Large intestine (tissue), 3 donors: Measurements from ENCODE around the gene SCLY. TPM values are rescaled to one million over a fixed set of nuclear protein-coding genes. Genes with fewer than 3 reads are reported as not detected.
"Not testable (repeated sequence)": the region's sequence is repeated elsewhere in the genome, so short reads cannot be mapped to it uniquely, and the experiment has no call there.

ENCODE experiments used
- DNase-seq, 2 donors: peaks; one replicate each; pipeline versions ENCODE4 v3.0.0 to v3.0.0-alpha.2; 2013
- H3K27ac ChIP-seq: one replicate; pipeline ENCODE4 v1.5.1; 2013; ENCODE audit warnings: low read length
- H3K27me3 ChIP-seq: 2 replicates; pipeline ENCODE4 v1.6.1; 2013; ENCODE audit warnings: low read length; ENCODE audit not compliant: control insufficient read depth, insufficient read depth
- H3K36me3 ChIP-seq: 2 replicates; pipeline ENCODE4 v1.6.1; 2013; ENCODE audit warnings: low read length; ENCODE audit not compliant: control insufficient read depth, insufficient read depth
- H3K4me1 ChIP-seq: one replicate; pipeline ENCODE4 v1.6.1; 2013; ENCODE audit warnings: low read length; ENCODE audit not compliant: control insufficient read depth, insufficient read depth
- H3K4me3 ChIP-seq: one replicate; pipeline ENCODE4 v1.5.1; 2013; ENCODE audit warnings: low read length
- H3K9me3 ChIP-seq: one replicate; pipeline ENCODE4 v1.6.1; 2013; ENCODE audit warnings: mild to moderate bottlenecking, low read depth, low read length, moderate library complexity; ENCODE audit not compliant: control insufficient read depth
- WGBS: methylation state at CpG from one replicate; pipeline ENCODE4 v1.1.5; 2013; ENCODE audit warnings: low lambda C conversion rate; ENCODE audit not compliant: insufficient coverage; 5-methylcytosine and 5-hydroxymethylcytosine counted together
- polyA plus RNA-seq: library from polyadenylated mRNA; unstranded; fragments of 120-200 nt; gene quantifications from one replicate; pipeline ENCODE4 v1.2.1, GENCODE V29; 2013

SCLY gene
- polyA plus RNA-seq, 1 donor: 21.5 TPM

DNA sequence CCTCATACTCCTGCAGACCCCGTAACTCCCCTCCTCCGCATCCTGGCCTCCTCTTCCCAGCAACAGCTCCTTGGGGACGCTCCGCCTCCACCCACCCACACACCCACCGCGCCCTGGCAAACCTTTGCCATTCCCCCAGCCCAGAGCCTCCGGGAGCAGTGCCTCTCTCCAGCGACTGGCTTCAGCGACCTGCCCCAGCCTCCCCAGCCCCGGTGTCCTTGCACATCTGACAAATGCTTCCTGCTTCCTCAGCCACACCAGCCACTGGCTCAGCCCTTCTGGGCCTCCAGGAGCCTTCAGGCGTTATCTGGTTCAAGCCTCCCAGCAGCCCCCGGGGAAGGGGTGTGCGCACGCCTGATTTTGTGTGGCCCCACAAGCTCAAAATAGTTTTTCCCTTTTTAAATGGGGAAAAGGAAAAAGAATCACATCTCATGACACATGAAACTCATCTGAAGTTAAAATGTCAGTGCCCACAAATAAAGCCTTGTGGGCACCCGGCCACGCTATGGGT, 53.6 kb downstream of the SCLY start:
- no peak overlapping the region for H3K27ac ChIP-seq
- no peak for DNase-seq
- no peaks in the 10 kb centered on the region for H3K36me3 ChIP-seq
- H3K27me3 ChIP-seq: no peaks in the 10 kb centered on the region
- WGBS: 100% methylated on average over 1 of the region's 16 CpGs
- H3K4me3 ChIP-seq: no peak overlapping the region
- H3K9me3 ChIP-seq: peaks cover 2% of the 10 kb centered on the region
- no peaks in the 10 kb centered on the region for H3K4me1 ChIP-seq

DNA sequence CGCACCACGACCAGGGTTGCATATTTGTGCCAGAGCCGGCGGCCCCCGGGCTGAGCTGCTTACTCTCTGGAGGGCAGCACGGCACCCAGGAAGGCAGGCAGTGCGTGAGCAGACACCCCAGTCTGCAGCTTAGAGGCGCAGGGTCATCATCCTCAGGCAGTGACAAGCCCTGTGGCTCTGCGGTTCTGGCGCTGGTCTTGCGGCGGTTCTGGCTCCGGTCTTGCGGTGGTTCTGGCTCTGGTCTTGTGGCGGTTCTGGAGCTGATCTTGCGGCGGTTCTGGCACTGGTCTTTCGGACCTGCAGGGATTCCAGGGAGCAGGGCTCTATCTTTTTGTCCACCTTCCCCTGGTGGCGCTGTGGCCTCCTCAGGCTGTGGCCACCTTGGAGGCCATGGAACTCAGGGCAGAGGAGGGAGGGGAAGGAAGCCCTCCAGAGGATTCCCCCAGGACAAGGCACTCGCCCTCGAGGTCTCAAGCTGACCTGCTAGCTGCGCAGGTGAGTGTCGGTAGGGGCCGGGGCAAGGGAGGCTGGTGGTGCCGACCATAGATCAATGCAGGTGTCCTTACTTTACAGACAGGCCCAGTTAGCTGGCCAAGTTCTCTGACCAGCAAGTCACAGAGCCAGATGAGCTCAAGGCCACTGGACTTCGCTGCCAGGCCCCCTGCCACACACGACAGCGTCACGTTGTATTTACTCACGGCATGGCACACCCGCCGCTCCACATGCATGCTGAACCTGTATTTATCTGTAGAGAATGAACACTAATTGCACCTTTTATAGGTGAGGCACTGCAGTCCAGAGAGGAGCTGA, 54.3 kb downstream of the SCLY start:
- H3K36me3 ChIP-seq: no peaks in the 10 kb centered on the region
- peaks cover 2% of the 10 kb centered on the region for H3K9me3 ChIP-seq
- no peak overlapping the region for H3K27ac ChIP-seq
- H3K4me1 ChIP-seq: no peaks in the 10 kb centered on the region
- H3K4me3 ChIP-seq: no peak overlapping the region
- peaks cover 3% of the 10 kb centered on the region for H3K27me3 ChIP-seq
- no CpG with 5 or more reads among the region's 32 CpGs for WGBS
- no peak for DNase-seq

DNA sequence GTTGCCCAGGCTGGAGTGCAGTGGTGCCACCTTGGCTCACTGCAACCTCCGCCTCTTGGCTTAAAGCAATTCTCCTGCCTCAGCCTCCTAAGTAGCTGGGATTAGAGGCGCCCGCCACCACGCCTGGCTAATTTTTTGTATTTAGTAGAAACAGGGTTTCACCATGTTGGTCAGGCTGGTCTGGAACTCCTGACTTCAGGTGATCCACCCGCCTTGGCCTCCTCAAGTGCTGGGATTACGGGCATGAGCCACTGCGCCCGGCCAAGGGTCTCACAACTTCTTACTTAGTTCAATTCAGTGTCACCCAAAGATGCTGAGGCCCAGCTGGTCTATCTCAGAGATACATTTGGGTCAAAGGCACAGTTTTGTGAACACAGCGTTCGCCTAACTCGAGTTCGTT, 54.9 kb downstream of the SCLY start:
- WGBS: no CpG with 5 or more reads among the region's 12 CpGs
- not testable (repeated sequence) for H3K9me3 ChIP-seq

DNA sequence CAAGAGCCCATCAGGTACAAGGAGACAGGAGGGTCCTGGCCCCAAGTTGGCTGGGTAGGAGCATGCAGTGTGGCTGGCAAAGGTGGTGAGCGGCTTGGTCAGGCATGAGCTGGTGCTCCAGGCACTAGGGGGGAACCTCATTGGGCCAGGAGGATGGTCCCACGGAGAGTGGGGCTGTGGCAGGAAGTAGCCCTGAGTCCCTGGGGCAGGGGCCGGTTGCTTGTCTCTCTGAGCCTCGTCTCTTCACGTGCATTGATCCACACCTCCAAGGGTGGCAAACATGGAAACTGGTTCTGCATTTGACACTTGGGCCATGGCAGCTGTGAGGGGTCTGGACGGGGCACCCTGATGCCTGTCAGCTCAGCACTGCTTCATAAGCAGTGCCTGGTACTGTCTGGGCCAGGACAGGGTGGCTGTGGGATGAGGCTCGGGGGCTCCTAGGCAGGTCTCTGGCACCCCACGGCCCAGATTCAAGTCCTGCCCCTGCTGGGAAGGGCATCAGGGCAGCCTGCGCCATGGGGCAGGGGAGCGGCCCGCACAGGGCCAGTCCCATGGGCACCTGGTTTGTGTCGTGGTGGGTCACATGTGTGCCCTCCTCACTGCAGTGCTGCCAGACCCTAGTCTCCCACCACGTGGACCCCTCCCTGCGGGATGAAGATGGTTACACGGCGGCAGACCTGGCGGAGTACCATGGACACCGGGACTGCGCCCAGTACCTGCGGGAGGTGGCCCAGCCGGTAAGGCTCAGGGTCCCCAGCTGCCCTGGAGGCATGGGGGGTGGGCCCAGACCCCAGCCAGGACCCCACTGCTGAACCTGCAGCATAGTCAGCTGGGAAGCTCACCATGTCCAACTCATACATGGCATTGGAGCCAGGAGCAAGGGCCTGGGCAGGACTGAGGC, 55.7 kb downstream of the SCLY start:
- Histone ChIP-seq H3K27ac (no peak overlapping the region), H3K27me3 (peaks cover 11% of the 10 kb centered on the region), H3K4me1 (no peaks in the 10 kb centered on the region), H3K9me3 (peaks cover 2% of the 10 kb centered on the region), H3K36me3 (no peaks in the 10 kb centered on the region), H3K4me3 (no peak overlapping the region)
- no CpG with 5 or more reads among the region's 21 CpGs for WGBS
- DNase-seq: no peak

More for the DNA sequence above, 54.9 kb downstream of the SCLY start:
- H3K27me3 ChIP-seq, H3K27ac ChIP-seq, H3K36me3 ChIP-seq, H3K4me1 ChIP-seq, H3K4me3 ChIP-seq, DNase-seq: not testable (repeated sequence)

DNA sequence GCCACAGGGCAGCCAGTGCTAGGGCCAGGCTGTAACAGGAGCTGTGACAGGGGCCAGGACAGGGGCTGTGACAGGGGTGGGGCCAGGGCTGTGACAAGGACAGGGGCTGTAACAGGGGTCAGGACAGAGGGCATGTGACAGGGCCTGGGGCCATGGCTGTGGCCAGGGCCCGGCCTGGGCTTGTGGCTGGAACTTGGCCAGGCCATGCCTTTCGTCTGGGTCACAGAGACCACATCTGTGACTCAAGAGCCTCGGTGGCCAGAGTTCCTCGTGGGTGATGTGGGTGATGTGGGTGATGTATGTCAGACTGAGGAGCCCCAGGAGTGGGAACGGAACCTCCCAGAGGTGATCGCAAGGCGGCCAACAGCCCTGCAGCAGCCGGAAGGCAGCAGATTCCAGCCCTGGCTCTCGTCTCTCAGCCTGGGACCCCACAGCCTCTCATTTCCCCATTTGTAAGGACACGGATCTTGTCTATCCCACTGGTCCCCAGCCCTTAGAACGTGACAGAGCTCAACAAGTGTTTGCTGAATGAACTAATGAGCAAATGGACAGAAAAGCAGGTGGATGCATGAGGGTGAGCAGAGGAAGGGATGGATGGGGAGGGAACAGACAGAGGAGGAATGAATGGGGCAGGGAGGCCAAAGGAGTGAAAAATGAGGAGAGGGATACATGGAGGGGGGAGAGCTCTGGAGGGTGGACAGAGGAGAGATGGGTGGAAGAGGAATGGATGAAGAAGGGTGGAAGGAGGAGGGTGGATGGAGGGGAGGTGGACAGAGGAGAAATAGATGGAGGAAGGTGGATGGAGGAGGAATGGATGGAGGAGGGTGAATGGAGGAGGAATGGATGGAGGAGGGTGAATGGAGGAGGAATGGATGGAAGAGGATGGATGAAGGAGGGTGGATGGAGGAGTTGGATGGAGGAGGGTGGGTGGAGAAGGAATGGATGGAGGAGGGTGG, 56.7 kb downstream of the SCLY start:
- H3K36me3 ChIP-seq: no peaks in the 10 kb centered on the region

DNA sequence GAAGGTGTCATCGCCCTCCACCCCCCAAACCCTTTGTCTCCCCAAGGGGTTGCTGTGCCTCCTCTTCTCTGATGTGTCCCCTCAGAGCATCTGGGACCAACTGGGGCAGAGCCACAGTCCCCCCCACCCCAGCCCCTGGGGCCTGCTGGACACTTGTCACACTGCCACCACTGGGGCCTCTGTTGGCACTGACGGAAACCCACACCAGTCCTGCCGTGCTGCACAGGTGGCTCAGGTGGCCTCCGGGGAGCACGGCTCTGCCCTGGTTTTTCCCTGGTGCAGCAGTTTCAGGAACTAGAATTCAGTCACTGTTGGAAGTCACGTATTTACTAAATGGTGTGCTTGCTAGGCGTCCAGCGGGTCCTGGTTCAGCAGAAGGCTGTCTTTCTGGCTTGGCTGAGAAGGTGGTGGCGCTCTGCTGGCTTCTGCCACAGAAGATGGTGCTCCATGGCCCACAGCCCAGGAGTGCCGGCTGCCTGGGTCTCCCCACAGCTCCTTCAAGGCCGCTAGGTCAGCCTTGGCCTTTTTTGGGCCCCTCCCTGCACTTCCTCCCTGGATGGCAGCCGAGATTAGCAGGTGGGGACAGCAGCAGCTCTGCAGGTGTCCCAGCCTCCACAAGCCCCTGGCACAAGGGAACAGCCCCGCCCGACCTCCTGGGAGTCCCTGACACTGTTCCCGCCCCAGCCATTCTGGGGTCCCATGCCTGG, 59.1 kb downstream of the SCLY start:
- peaks cover 11% of the 10 kb centered on the region for H3K27me3 ChIP-seq
- H3K4me3 ChIP-seq: no peak overlapping the region
- H3K4me1 ChIP-seq: no peaks in the 10 kb centered on the region
- no peaks in the 10 kb centered on the region for H3K36me3 ChIP-seq
- no peak for DNase-seq
- WGBS: no CpG with 5 or more reads among the region's 15 CpGs
- H3K9me3 ChIP-seq: no peaks in the 10 kb centered on the region
- H3K27ac ChIP-seq: no peak overlapping the region

More for the DNA sequence above, 56.7 kb downstream of the SCLY start:
- no peaks in the 10 kb centered on the region for H3K4me1 ChIP-seq
- no peak overlapping the region for H3K27ac ChIP-seq
- no peak for DNase-seq
- peaks cover 11% of the 10 kb centered on the region for H3K27me3 ChIP-seq
- no peak overlapping the region for H3K4me3 ChIP-seq
- no CpG with 5 or more reads among the region's 11 CpGs for WGBS
- no peaks in the 10 kb centered on the region for H3K9me3 ChIP-seq

DNA sequence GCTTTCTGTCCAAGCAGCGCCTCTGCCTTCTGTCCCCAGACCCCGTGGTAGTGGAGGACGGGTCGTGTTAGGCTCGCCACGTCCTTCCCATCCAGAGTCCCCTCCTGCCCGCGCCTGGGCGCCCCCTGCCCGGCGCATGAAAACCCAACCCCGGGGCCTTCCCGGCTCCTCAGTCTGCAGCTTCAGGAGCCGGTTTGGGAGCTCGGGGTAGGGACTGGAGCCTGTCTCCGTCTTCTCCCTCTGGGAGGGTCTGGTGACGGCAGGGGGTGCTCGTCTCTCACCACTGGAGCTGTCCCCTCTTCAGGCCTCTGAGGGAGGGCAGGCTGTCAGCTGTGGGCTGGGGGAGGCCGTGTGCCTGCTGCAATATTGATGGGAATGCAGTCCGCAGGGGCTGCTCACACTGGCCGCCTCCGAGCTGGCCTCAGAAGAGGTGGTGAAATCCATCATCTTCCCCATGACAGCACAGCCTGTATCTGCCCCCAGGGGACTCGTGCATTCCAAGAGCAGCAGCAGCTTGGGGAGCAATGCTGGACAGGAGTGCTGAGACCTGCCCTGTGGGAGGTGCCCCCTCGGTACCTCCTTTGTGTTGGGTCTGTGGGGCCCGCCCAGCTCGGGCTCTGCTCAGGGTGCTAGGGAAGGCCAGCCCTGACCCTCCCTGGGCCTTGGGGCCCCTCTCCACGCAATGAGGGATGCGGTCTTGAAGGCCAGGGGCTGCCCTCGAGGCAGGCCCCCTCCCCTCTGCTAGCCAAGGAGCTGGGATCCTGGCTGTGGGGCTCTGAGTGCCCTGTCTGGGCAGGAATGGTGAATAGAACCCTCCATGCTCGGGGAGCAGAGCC, 59.9 kb downstream of the SCLY start:
- H3K9me3 ChIP-seq: no peaks in the 10 kb centered on the region
- H3K36me3 ChIP-seq: no peaks in the 10 kb centered on the region
- no peak overlapping the region for H3K4me3 ChIP-seq
- no peaks in the 10 kb centered on the region for H3K4me1 ChIP-seq
- no peak overlapping the region for H3K27ac ChIP-seq
- WGBS: no CpG with 5 or more reads among the region's 30 CpGs
- peaks cover 11% of the 10 kb centered on the region for H3K27me3 ChIP-seq
- DNase-seq: no peak

DNA sequence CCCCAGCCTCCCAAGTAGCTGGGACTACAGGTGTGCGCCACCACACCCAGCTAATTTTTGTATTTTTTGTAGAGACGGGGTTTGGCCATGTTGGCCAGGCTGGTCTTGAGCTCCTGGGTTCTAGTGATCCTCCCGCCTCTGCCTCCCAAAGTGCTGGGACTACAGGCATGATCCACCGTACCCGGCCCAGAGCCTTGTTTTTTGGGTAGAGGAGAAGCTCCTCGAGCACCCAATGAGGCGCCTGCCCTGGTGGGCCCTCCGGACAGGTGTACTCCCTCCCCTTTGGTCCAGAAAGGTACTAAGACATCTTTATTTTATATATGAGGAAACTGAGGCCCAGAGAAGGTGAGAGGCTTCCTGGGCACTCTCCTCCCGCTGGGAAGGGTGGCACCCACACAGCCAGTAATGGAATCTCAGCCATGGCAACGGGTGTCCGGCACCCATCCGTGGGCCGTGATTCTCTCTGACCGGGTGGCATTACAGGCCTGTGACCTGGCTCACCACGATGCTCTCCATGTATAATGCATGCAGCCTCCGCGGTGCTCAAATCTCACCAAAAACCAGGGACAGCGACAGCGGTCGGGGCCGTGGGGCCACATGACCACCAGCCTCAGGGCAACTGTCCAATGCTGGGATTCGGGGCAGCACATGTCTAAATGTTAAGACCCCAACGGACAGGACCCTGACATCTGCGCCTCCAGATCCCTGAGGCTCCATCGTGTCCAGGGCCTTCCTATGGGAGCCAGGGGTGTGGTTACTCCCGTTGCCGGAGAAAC, 60.9 kb downstream of the SCLY start:
- WGBS: no CpG with 5 or more reads among the region's 27 CpGs
- H3K27me3 ChIP-seq: peaks cover 11% of the 10 kb centered on the region
- H3K4me3 ChIP-seq: no peak overlapping the region
- no peaks in the 10 kb centered on the region for H3K4me1 ChIP-seq
- no peaks in the 10 kb centered on the region for H3K36me3 ChIP-seq
- H3K9me3 ChIP-seq: peaks cover 7% of the 10 kb centered on the region
- no peak overlapping the region for H3K27ac ChIP-seq
- no peak for DNase-seq
